Measurements from ENCODE around the gene GSTP1.
"Not testable (repeated sequence)": the region's sequence is repeated elsewhere in the genome, so short reads cannot be mapped to it uniquely, and the experiment has no call there.

GSTP1 gene

GRCh38 chr11:67599149-67599548 lies 15.5 kb downstream of the GSTP1 start:
- FAIRE-seq = no peak

GRCh38 chr11:67600324-67601029 lies 16.9 kb downstream of the GSTP1 start:
- FAIRE-seq = no peak

GRCh38 chr11:67601098-67601497 lies 17.5 kb downstream of the GSTP1 start:
- no peak for FAIRE-seq

- not testable (repeated sequence) for FAIRE-seq
Observed at GRCh38 chr11:67604119-67604518, 20.5 kb downstream of the GSTP1 start.

GRCh38 chr11:67604815-67605214 lies 21.2 kb downstream of the GSTP1 start:
- no peak for FAIRE-seq

- FAIRE-seq = no peak
Observed at GRCh38 chr11:67605231-67606011, 21.8 kb downstream of the GSTP1 start.

GRCh38 chr11:67606093-67606491 lies 22.5 kb downstream of the GSTP1 start:
- FAIRE-seq = no peak

- peak; percentile 33 for FAIRE-seq
Observed at GRCh38 chr11:67606492-67607295, 23.1 kb downstream of the GSTP1 start, which contains the start of gene NDUFV1. Gene NDUFV1, plus strand, starts transcription at chr11:67606936. Its CDS starts 69 bp downstream, at chr11:67607005.

- no peak for FAIRE-seq
Observed at GRCh38 chr11:67607507-67607906, 23.9 kb downstream of the GSTP1 start.

GRCh38 chr11:67608486-67608885 lies 24.9 kb downstream of the GSTP1 start:
- FAIRE-seq = no peak

GRCh38 chr11:67609316-67609715 lies 25.7 kb downstream of the GSTP1 start:
- FAIRE-seq = no peak

GRCh38 chr11:67610302-67610868 lies 26.8 kb downstream of the GSTP1 start:
- no peak for FAIRE-seq

GRCh38 chr11:67611165-67611564 lies 27.6 kb downstream of the GSTP1 start:
- no peak for FAIRE-seq

- FAIRE-seq = no peak
Observed at GRCh38 chr11:67611704-67612587, 28.3 kb downstream of the GSTP1 start.

GRCh38 chr11:67612751-67613150 lies 29.1 kb downstream of the GSTP1 start:
- no peak for FAIRE-seq

GRCh38 chr11:67613313-67613959 lies 29.8 kb downstream of the GSTP1 start:
- no peak for FAIRE-seq

- FAIRE-seq = no peak
Observed at GRCh38 chr11:67613960-67614715, 30.5 kb downstream of the GSTP1 start.

- no peak for FAIRE-seq
Observed at GRCh38 chr11:67614730-67615714, 31.4 kb downstream of the GSTP1 start.

GRCh38 chr11:67615728-67616430 lies 32.3 kb downstream of the GSTP1 start:
- no peak for FAIRE-seq

All from endometrium (tissue), 2 donors.